HG03060 (cell line): ENCODE measurements around the gene F2.

Source experiments
- ATAC-seq: cut with Tn5 transposase; IDR thresholded peaks from one replicate; pipeline ENCODE4 v1.9.1; 2021; ENCODE audit warnings: low read depth, moderate number of reproducible peaks; ENCODE audit not compliant: unreplicated experiment

The F2 gene

GRCh38 chr11:46736615-46737014 lies 17.6 kb downstream of the F2 start:
- ATAC-seq: no peak

- no peak for ATAC-seq
Observed at GRCh38 chr11:46737699-46738098, 18.7 kb downstream of the F2 start.

- no peak for ATAC-seq
Observed at GRCh38 chr11:46738887-46739286, 19.9 kb downstream of the F2 start.

GRCh38 chr11:46741600-46742484 lies 22.8 kb downstream of the F2 start:
- no peak for ATAC-seq

- ATAC-seq: no peak
Observed at GRCh38 chr11:46743043-46743442, 24.0 kb downstream of the F2 start.

GRCh38 chr11:46743693-46744339 lies 24.8 kb downstream of the F2 start:
- ATAC-seq: no peak

- ATAC-seq: no peak
Observed at GRCh38 chr11:46745328-46745727, 26.3 kb downstream of the F2 start.

GRCh38 chr11:46745995-46746394 lies 27.0 kb downstream of the F2 start:
- no peak for ATAC-seq

GRCh38 chr11:46747150-46747549 lies 28.1 kb downstream of the F2 start:
- ATAC-seq: no peak

- no peak for ATAC-seq
Observed at GRCh38 chr11:46755962-46756361, 36.9 kb downstream of the F2 start.

GRCh38 chr11:46759196-46759595 lies 40.2 kb downstream of the F2 start:
- ATAC-seq: no peak

GRCh38 chr11:46760429-46761128 lies 41.6 kb downstream of the F2 start:
- ATAC-seq: no peak

GRCh38 chr11:46761807-46762206 lies 42.8 kb downstream of the F2 start:
- no peak for ATAC-seq

- ATAC-seq: no peak
Observed at GRCh38 chr11:46762248-46762647, 43.2 kb downstream of the F2 start.

- no peak for ATAC-seq
Observed at GRCh38 chr11:46766656-46767055, 47.6 kb downstream of the F2 start.

GRCh38 chr11:46769636-46770221 lies 50.7 kb downstream of the F2 start:
- ATAC-seq: no peak

GRCh38 chr11:46776878-46777277 lies 57.9 kb downstream of the F2 start:
- no peak for ATAC-seq

GRCh38 chr11:46778416-46778815 lies 59.4 kb downstream of the F2 start:
- ATAC-seq: no peak
